RWPE1 (cell line): ENCODE results near the gene DNAH8.

Source experiments
- CTCF ChIA-PET: fragments of 350-600 bp; sonication (Branson Sonifier 250); formaldehyde crosslinking; extraction: SDS; loops from one replicate; lab custom pipeline; 2021; lab: Yijun Ruan, JAX
- POLR2A ChIA-PET: fragments of 400-600 bp; formaldehyde crosslinking; extraction: SDS; loops from one replicate; lab custom pipeline; 2020; ENCODE audit warnings: antibody characterized with exemption; ENCODE audit not compliant: low non-redundant PET; lab: Yijun Ruan, JAX
- DNase-seq: peaks from one replicate; pipeline ENCODE4 v3.0.0; 2012; ENCODE audit warnings: low spot score
- H3K27ac ChIP-seq: fragments of 450-650 bp; 2 replicates; pipeline ENCODE4 v1.5.1; 2017
- CTCF ChIP-seq: fragments of 450-650 bp; conservative IDR thresholded peaks from 2 replicates; pipeline ENCODE4 v1.5.1; 2017; ENCODE audit warnings: low read depth, mild to moderate bottlenecking

DNAH8 gene

GRCh38 chr6:38988736-38989449 is 273.8 kb downstream of the DNAH8 start:
- no peak overlapping the region for H3K27ac ChIP-seq
- no peak for DNase-seq
- ChIA-PET CTCF (no interaction called here), POLR2A (no interaction called here)
- no peak for TF ChIP-seq CTCF

GRCh38 chr6:38990475-38990874 is 275.4 kb downstream of the DNAH8 start:
- no peak overlapping the region for H3K27ac ChIP-seq
- ChIA-PET POLR2A (no interaction called here), CTCF (no interaction called here)
- no peak for DNase-seq
- no peak for TF ChIP-seq CTCF

GRCh38 chr6:38996676-38997075 is 281.6 kb downstream of the DNAH8 start:
- TF ChIP-seq CTCF = no peak
- no peak for DNase-seq
- H3K27ac ChIP-seq = no peak overlapping the region
- CTCF ChIA-PET = interaction anchor here (0.6 kb wide), 1 partner anchor 10 kb away, joined by 3 read pairs; no protein-coding TSS in a partner anchor
- POLR2A ChIA-PET = no interaction called here

- POLR2A ChIA-PET = no interaction called here
- CTCF ChIA-PET = interaction anchor here (1.5 kb wide), 1 partner anchor 32 kb away, joined by 3 read pairs; no protein-coding TSS in a partner anchor
- H3K27ac ChIP-seq = no peak overlapping the region
- no peak for DNase-seq
- no peak; the same call in 1 of the 2 replicates for TF ChIP-seq CTCF
Measured at GRCh38 chr6:38997128-38997761, 282.1 kb downstream of the DNAH8 start.

GRCh38 chr6:39003072-39003471 is 288.0 kb downstream of the DNAH8 start:
- no peak overlapping the region for H3K27ac ChIP-seq
- ChIA-PET POLR2A (no interaction called here), CTCF (interaction anchor here (0.5 to 0.7 kb wide), 3 partner anchors 24 to 1381 kb away, joined by 3 read pairs; no protein-coding TSS in a partner anchor)
- TF ChIP-seq CTCF = no peak
- no peak for DNase-seq

- POLR2A ChIA-PET = no interaction called here
- CTCF ChIA-PET = interaction anchor here (0.5 to 0.7 kb wide), 3 partner anchors 8 to 31 kb away, joined by 3 read pairs; no protein-coding TSS in a partner anchor
- TF ChIP-seq CTCF = no peak
- no peak for DNase-seq
- no peak overlapping the region for H3K27ac ChIP-seq
Measured at GRCh38 chr6:39003492-39003891, 288.4 kb downstream of the DNAH8 start.
